ENCODE data around the gene LAMA5.

Gene LAMA5

DNA sequence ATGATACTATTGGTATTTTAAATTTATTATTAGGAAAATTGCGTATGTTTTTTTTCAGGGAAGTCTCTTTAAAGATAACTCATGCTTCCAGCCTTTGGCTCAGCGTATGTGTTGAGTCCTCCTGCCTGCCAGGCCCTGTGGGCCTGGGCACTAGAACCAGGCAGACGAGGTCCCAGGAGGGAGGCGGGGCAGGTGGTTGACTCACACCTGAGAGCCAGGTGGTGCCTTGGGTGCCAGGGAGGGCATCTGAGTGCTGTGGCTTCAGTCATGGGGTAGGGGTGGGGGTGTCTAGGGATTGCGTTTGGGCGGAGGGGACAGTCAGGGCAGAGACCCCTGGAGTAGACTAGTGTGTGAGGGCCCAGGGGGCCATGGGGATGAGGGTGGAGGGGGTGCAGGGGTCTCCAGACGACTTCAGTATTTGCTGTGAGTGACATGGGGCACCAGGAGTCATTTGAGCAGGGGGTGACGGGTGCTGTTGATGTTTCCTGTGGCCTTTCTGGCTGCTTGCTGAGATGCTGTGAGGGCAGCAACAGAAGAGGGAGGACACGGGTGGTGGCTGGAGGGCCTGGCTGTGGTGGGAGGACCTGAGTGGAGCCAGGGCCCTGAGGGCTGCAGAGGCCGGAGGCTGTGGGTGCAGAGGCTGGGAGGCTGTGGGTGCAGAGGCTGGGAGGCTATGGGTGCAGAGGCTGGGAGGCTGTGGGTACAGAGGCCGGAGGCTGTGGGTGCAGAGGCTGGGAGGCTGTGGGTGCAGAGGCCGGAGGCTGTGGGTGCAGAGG, 79.2 kb downstream of the LAMA5 start:
- DNase-seq (ENCODE audit: low read depth in 2 of 2): no peak

DNA sequence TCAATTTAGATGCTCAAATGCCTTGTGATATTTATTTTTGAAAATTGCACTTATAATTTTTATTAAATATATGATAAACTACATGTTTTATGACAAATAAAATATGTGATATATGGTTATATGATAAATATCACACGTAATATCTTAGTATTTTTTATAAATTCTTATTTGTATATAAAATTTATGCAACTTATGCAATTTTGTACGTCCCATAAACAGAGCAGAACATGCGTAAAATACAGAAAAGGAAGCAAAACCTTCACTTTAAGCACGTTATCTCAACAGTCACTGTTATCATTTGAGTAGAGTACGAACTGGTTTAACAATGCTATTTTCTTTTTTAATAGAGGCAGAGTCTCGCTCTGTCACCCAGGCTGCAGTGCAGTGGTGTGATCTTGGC, 80.0 kb downstream of the LAMA5 start:
- no peak for DNase-seq (ENCODE audit: low read depth in 2 of 2)

DNA sequence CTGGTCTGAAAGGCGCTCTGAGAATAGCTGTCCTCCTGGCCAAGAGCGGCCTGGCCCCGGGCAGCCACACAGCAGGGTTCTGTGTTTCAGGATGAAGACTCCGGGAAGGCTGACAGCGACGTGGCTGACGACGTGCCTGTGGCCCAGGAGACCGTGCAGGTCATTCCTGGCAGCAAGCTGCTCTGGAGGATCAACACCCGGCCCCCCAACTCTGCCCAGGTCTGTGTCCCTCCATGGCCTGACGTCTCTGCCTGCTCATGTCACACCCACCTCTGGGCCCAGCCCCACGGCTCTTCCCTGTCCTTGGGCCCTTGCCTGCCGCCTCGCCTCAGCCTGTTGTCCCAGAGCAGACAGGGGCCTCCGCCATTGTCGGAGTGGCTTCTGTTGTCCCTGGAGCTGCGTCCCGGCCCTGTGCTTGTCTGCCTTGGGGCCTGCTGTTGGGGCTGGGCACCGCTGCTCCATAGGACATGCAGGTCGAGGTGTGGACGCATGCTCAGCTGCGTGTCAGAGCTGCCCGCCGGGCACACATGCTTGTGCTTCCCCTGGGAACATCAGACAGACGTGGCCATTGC, 80.5 kb downstream of the LAMA5 start:
- no peak for DNase-seq (ENCODE audit: low read depth in 2 of 2)

DNA sequence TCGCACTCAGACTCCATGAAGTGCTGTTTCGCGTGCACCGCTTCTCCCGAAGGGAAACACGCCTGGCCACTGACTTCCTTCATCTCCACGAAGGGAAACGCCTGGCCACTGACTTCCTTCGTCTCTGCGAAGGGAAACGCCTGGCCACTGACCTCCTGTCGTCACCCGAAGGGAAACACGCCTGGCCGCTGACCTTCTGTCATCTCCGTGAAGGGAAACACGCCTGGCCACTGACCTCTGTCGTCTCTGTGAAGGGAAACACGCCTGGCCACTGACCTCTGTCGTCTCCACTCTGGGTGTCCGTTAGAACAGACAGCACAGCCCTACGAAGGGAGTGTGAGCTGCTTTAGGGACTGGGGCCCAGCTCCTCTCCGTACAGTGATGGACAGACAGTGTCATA, 81.4 kb downstream of the LAMA5 start:
- DNase-seq (ENCODE audit: low read depth in 2 of 2): no peak

DNA sequence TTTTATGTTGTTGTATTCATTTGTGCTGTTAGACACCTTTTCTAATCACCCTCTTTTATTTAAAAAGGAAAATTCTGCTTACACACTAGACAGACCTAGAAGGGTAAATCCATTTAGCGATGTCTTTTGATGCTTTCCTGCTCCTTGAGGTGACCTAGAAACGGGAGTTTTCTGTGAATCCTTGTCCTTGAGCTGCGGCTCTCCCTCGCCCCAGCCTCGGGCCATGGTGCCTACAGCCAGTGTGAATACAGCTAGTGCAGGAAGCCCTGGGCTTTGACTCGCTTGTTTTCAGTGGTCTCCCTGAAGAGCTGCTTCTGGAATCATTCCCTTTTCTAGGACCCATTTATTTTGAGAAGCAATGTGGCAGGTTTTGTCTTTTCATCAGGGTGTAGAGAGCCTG, 82.0 kb downstream of the LAMA5 start:
- no peak for DNase-seq (ENCODE audit: low read depth in 2 of 2)

DNA sequence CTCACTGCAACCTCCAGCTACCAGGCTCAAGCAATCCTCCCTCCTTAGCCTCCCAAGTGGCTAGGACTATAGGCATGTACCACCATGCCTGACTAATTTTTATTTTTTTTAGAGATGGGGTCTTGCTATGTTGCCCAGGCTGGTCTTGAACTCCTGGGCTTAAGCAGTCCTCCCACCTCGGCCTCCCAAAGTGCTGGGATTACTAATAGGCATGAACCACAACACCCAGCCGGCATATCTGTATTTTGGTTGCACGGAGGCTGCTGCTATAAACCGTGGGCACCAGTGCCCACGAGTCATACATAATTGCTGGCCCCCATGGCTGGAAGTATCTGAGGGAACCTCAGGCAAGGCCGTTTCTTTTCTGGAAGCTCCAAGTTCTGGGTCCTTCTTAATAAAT, 82.7 kb downstream of the LAMA5 start:
- DNase-seq (ENCODE audit: low read depth in 2 of 2): no peak

DNA sequence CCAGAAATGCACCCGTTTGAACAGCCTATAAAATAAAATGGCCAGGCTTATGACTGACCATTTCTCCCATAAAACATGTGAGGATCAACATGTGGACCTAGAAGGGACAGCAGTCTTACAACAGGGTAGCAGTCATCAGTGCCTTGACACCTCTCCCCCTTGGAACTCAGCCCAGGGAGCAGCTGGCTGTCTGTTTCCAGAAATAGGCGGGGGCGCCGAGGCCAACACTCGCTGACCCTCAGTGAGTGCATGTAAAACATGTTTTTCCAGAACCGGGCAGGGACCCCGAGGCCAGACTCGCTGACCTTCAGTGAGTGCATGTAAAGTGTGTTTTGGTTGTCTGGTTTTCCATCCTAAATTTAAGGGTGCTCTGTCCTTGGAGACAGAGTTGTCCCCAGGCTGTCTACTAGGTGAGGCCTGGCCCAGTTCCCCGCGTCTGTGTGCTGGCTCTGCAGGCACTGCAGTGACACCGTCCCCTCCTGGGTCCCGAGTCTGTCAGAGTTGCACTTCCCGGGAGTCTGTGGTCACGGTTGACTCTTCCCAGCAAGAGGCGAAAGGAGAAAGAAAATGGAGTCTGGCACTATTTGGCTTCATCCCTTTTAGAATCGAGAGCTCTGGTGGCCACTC, 84.1 kb downstream of the LAMA5 start:
- DNase-seq (ENCODE audit: low read depth in 2 of 2): no peak

DNA sequence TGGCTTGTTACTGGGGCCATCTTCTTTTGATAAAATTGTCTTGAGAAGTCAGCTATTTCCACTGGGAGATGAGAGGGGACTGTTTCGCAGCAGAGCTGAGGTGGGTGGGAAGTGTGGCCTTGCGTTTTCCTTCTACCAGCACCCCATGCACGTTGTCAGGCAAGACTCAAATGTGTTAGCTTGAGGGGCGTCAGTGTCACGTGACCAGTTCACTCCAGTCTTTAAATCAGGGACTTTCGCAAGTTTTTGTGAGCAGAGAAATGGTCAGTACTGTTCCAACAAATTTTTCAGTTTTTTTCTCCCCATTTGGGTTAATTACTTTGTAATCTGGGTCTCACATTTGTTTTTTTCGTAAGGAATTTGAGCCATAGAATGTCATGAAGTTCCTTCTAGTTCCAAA, 85.0 kb downstream of the LAMA5 start:
- no peak for DNase-seq (ENCODE audit: low read depth in 2 of 2)

DNA sequence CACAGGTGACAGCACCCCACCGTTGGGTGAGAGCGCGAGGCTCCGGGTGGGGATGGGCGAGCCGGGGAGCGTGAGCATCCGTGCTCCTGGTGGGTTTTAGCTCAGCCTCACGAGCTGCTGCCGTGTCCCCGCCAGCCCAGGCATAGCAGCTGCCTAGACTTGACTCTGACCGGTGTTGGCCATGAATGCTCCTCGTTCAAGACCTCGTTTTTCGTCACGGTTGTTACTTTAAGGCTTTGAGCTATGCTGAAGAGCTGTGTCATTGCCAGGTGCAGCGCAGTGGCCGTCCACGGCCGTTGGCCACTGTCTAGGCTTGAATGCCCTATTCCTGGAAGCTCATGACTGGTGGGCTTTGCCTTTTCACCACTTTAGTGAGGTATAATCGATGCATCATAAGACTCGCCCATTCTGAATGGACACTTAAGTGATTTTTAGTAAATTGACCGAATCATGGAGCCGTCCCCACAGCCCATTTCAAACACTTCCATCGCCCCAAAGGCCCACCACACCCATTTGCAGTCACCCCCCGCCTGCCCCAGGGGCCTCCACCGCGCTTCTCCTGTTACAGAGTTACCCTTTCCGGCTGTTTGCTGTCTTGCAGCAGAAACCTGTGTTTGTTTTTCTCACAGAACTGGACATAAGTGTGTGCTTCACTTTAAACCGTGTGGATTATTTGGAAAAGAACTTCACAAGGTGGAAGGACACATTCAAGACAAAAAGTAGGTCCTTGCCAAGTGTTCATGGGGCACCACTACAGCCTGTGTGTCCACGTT, 85.8 kb downstream of the LAMA5 start:
- DNase-seq (ENCODE audit: low read depth in 2 of 2): no peak

DNA sequence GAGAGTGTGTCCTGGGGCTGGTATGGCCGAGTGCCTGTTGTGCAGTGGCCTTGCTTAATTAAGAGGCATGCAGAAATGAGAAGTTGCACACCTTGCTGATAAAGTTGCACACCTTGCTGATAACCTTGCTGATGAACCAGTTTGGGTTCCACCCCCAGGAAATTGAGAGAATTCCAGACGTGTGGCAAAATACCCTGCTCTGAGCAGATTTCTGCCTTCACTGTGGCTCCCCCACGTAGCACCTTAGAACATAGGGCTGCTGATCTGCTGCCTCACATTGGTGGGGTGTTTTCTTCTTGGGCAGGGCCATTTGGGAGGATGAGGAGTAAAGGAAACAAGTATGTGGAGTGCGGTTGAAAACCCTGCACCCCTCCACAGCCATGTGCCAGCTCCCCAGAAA, 86.8 kb downstream of the LAMA5 start:
- no peak for DNase-seq (ENCODE audit: low read depth in 2 of 2)

DNA sequence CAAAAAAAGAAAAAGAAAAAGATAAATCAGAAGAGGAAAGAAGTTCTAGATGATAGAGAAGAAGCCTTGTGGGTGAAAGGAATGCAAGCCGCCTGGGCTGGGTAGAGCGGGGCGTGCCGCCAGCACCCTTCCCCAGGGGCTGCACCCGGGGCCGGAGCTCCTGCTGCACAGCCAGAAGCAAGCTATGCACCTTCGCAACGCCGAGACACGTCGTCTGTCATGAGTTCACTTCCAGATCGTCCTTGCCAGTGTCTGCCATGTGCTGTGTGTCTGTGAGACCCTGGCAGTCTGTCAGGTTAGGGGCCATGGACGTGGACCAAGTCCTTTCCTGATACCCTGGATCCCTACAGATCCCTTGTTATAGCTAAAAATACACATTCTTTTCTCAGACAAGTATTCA, 89.9 kb downstream of the LAMA5 start:
- no peak for DNase-seq (ENCODE audit: low read depth in 2 of 2)

DNA sequence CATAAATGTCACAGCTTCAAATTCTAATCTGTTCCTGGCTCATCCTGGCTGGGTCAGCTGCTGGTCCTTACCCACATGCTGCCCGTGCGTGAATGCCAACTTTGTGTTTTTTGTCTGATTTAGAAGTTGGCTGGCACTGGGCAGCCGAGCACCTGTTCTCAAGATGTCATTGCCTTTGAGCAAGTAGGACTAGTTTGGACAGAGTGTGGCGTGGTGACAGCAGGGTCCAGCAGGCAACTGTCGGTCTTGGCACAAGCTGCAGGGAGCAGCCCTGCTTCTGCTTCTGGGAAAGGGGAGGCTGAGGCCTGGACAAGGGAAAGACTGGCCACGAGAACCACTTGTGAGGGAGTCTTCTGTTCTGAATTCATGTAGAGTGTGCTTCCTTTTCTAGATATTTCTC, 90.7 kb downstream of the LAMA5 start:
- no peak for DNase-seq (ENCODE audit: low read depth in 2 of 2)

DNA sequence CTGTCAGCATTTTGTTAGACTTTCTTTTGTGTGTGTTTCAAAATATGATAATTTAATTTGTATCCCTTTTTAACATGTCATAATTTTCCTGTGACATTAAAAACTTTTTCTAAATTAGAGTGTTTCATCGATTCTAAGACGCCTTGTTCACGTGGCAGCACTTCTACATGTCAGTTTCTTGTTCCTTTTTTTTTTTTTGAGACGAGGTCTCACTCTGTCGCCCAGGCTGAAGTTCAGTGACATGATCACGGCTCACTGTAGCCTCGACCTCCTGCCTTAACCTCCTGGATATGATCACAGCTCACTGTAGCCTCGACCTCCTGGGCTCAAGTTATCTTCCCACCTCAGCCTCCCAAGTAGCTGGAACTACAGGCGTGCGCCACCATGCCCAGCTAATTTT, 91.9 kb downstream of the LAMA5 start:
- DNase-seq (ENCODE audit: low read depth in 2 of 2): no peak

DNA sequence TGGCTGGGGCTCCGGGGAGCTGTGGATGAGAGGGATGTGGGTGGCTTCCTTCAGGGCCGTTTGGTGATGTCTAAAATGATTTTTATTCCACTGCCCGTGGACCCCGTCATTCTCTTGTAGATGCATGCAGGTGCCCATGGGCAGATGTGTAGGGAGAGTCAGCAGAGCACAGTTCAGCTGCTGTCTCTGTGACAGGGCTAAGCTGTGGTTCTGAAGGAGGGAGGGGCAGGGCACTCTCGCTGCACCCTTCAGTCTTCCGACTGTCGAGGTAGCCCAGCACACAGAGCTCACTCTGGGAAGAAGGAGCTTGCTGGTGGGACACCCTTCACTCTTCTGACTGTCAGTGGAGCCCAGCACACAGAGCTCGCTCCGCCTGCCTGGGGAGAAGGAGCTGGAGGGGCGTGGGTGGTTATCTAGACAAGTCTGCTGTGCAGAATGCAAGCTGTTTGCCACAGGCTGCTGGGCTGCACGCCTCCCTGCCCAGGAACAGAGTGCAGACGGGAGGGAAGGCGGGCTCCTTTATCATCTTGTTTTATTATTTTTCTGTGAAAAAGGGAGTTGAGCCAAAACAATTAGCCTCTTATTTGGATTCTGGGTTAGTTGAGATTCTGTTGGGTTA, 92.7 kb downstream of the LAMA5 start:
- no peak for DNase-seq (ENCODE audit: low read depth in 2 of 2)

DNA sequence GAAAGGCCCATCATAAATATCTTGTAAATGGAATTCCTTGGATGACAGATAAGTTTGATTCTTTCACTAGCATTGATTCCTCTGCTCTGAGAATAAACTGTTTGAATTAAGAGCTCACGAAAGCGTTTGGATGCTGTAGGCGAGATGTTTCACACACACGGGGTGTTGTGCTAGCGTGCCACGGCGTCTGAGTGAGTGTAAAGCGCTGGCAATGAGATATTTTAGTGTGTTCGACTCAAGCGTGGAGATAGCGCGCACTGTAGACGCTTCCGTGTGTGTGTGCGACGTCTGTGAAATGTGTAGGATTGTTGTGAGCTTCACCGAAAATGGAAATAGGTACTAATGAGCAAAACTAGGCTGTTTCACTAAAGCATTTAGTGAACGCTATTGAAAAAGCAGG, 93.7 kb downstream of the LAMA5 start:
- DNase-seq (ENCODE audit: low read depth in 2 of 2): no peak

DNA sequence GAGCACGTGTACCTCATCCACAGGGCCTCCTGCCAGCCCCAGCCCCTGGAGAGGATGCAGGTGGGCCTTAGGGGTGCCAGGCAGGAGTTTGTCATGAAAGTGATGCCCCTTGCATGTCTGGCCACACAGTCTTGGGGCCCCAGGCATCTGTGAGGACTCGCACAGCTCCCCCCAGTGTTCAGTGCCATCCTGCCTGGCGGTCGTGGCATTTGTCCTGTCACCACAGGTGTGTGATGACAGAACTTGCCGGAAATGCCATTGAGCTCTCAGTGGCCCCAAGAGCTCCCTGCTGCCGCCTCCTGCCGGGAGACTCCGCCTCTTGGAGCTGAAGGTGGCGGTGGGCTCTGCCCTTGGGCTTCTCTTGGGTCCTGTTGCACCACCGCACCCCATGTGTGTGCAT, 94.9 kb downstream of the LAMA5 start:
- no peak for DNase-seq (ENCODE audit: low read depth in 2 of 2)

DNA sequence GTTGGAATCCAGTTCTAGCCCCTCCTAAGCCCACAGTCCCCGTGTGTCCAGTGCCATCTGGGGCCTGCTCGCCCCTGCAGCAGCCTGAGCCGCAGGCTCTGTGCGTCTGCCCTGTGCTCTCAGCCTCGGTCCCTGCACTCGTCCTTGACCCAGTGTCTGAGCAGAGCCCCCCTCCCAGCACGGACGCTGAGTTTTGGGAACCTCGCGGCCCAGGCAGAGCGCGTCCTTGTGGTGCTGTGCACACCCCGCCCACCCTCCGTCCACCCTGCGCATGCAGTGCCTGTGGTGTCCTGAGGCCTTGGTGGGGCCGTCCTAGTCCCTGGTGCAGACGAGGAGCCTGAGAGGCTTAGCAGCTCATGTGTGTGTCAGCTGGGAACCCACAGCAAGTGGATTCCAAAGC, 97.2 kb downstream of the LAMA5 start:
- DNase-seq (ENCODE audit: low read depth in 2 of 2): no peak

DNA sequence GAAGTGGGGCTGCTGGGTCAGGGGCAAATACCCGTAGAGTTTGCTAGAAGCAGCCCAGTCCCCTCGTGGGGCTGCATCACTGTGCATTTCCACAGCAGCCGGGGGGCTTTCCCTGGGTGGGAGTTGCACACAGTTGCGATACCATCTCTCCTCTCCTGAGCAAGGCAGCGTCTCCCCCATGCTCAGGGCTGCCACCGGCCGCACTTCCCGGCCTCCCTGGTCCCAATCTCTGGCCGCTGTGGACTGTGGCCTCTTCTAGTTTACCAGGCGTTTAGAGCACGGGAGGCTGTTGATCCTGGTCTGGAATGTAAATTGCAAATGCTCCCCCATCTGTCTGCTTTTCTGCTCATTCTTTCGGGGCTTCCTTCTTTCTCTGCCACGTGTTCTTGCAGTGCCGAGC, 97.7 kb downstream of the LAMA5 start:
- DNase-seq (ENCODE audit: low read depth in 2 of 2): no peak

DNA sequence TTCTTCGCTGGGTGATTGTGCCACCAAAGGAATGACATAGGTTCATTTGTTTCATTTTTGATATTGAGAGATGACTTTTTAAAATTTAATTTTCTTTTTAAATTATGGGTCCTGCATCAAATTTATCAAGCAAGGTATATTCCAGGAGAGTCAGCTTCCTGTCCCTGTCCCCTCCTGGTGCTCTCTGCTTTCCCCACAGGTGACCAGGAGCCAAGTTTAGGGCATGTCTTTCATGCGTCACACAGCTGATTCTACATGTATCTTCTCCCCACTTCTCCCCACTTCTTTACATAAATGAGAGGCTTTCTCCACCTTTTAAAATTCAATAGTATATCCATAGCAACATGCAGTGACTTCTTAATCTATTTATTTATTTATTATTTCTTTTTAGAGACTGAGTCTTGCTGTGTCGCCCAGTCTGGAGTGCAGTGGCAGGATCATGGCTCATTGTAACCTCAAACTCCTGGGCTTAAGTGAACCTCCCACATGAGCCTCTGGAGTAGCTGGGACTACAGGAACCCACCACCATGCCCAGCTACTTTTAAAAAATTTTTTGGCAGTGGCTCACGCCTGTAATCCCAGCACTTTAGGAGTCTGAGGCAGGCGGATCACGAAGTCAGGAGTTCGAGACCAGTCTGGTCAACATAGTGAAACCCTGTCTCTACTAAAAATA, 98.7 kb downstream of the LAMA5 start:
- no peak for DNase-seq (ENCODE audit: low read depth in 2 of 2)

DNA sequence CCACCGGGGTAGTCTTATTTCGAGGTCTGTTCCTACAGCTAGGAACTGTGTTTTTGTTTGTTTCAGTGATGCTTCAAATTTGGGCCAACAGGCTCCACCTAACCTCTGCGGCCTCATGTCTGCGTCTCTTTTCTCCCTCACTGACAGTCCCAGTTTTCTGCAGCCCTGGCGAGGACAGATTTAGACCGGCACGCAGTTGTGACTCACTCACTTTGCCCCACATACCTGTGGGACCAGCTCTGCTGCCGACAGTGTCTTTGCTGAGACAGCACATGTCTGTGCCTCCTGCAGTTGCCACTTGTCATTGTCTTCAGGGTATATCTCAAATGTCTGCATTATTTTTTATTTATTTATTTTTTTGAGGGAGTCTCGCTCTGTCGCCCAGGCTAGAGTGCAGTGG, 99.6 kb downstream of the LAMA5 start:
- DNase-seq (ENCODE audit: low read depth in 2 of 2): no peak

DNA sequence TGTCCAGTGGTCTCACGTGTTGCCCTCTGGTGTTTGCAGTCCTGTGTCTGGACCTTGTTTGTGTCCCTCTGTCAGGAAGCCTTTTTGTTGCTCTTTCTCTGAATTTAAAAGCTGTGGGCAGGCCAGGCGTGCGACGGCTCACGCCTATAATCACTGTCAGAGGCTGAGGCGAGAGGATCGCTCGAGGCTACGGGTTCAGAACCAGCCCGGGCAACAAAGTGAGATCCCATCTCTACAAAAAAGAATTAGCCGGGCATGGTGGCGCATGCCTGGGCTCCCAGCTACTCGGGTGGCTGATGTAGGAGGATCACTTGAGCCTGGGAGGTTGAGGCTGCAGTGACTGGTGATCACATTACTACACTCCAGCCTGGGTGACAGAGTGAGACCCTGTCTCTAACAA, 100.3 kb downstream of the LAMA5 start:
- no peak for DNase-seq (ENCODE audit: low read depth in 2 of 2)

DNA sequence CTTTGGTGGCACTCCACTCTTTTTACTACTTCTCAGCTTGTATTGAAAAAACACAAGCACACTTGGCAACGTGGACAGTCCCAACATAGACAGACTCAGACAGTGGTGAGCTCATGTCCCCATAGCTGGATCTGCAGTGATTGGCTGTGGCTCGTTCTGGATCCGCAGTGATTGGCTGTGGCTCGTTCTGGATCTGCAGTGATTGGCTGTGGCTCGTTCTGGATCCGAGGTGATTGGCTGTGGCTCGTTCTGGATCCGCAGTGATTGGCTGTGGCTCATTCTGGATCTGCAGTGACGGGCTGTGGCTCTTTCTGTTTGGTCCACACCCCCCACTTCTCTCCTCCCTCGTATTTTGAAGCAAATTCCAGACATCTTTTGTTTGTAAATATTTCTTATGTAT, 100.8 kb downstream of the LAMA5 start:
- DNase-seq (ENCODE audit: low read depth in 2 of 2): no peak

All from stimulated activated CD8-positive, alpha-beta memory T cell treated with anti-CD3 and anti-CD28 coated beads, Interleukin-7, amount 100 ng/mL, for 4 hours (primary cell).